SU-DHL-6 (cell line): ENCODE results near the gene PANX2.

Experiments
- CTCF ChIP-seq: fragments of 200-600 bp; sonication (generic); IDR thresholded peaks from one replicate; pipeline ENCODE4 v1.5.1; 2017; ENCODE audit warnings: antibody characterized with exemption, mild to moderate bottlenecking, low read length, moderate library complexity; ENCODE audit not compliant: insufficient read depth, poor library complexity, severe bottlenecking
- EZH2phosphoT487 ChIP-seq: fragments of 200-600 bp; sonication (generic), shearing (Covaris generic); conservative IDR thresholded peaks from 2 replicates; pipeline ENCODE4 v1.6.1; 2018; ENCODE audit warnings: mild to moderate bottlenecking, antibody characterized with exemption, low read length, moderate library complexity, mixed read lengths

- TF ChIP-seq CTCF (no peak), EZH2phosphoT487 (no peak)
Observed at GRCh38 chr22:50208939-50209892, 38.7 kb downstream of the PANX2 start.
